WI38 (cell line): ENCODE data around the gene PPP2R5C.

ENCODE experiments used
- H3K4me3 ChIP-seq: 2 replicates; pipeline ENCODE4 v1.5.1; 2011; ENCODE audit warnings: low read depth, mild to moderate bottlenecking, control low read depth, low read length
- TF ChIP-seq, protein P1 (sequence below): IDR thresholded peaks from 2 replicates; pipeline ENCODE4 v1.5.1; 2012; ENCODE audit warnings: low read depth, mild to moderate bottlenecking, control low read depth, low read length

PPP2R5C gene

DNA sequence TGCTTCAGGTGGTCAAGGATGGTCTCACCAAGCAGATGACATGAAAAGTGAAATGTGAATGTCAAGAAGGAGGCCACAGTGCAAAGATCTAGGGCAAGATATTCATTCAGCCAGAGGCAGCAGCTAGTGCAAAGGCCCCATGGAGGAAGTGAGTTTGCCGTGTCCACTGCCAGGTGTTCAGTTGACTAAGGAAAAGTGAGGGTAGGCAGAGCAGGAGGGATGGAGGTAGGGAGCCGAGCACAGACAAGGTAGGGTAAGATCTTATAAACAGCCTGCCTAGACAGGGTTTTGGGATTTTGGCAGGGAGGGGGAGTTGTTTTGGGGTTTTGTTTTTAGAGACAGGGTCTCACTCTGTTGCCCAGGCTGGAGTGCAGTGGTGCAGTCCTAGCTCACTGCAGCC lies 11.9 kb downstream of the PPP2R5C start:
- TF ChIP-seq, protein P1, sequence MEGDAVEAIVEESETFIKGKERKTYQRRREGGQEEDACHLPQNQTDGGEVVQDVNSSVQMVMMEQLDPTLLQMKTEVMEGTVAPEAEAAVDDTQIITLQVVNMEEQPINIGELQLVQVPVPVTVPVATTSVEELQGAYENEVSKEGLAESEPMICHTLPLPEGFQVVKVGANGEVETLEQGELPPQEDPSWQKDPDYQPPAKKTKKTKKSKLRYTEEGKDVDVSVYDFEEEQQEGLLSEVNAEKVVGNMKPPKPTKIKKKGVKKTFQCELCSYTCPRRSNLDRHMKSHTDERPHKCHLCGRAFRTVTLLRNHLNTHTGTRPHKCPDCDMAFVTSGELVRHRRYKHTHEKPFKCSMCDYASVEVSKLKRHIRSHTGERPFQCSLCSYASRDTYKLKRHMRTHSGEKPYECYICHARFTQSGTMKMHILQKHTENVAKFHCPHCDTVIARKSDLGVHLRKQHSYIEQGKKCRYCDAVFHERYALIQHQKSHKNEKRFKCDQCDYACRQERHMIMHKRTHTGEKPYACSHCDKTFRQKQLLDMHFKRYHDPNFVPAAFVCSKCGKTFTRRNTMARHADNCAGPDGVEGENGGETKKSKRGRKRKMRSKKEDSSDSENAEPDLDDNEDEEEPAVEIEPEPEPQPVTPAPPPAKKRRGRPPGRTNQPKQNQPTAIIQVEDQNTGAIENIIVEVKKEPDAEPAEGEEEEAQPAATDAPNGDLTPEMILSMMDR = no peak
- H3K4me3 ChIP-seq = no peak overlapping the region

DNA sequence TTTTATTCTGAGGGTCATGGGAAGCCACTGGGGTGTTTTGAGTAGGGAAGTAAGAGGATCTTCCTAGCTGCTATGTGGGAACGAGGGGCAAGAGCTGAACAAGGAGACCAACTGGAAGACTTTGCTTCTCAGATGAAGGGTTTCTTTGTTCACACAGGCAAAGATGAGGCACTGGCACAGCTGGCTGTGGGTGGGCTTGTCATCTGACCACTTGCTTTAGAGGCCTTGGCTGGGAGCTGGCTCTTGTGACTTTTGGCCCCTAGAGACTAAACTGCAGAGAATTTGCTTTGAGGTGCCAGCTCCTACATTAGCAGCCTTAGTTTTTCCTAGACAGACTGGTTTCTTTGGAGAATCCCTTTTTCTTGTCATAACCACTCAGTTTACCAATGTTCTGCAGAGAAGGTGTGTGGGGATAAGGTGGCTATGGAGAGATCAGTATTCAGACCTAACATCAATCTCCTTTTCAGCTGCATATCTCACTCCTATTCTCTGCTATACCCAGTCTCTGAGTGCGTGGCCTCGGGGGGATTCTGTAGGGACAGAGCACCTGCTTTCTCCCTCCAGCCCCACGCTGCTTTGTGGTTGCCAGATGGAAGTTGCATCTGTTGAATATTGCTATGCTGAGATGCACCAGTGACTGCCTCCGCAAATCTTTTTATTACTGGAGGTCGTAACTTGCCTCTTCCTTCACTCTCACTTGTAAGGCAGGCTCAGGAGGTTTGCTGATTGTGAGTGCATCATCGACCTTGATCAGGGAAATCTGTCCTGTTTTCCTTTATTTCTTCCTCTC lies 12.7 kb downstream of the PPP2R5C start:
- no peak overlapping the region for H3K4me3 ChIP-seq
- TF ChIP-seq, protein P1 = no peak

DNA sequence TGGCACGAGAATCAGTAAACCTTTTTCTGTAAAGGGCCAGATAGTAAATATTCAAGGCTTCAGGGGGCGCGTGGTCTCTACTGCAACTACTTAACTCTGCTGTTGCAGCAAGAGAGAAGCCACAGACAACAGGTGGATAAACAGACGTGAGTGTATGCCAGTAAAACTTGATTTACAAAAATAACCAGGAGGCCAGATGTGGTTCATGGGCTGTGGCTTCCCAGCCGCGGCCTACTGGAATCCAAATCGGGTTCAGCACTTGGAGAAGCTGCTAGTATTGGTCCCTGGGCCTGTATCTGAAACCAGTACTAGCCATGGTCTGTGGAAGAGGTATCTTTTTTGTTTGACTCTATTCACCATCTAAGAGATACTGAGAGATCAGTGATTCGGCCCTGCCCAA lies 13.3 kb downstream of the PPP2R5C start:
- TF ChIP-seq, protein P1 = no peak
- H3K4me3 ChIP-seq = no peak overlapping the region

DNA sequence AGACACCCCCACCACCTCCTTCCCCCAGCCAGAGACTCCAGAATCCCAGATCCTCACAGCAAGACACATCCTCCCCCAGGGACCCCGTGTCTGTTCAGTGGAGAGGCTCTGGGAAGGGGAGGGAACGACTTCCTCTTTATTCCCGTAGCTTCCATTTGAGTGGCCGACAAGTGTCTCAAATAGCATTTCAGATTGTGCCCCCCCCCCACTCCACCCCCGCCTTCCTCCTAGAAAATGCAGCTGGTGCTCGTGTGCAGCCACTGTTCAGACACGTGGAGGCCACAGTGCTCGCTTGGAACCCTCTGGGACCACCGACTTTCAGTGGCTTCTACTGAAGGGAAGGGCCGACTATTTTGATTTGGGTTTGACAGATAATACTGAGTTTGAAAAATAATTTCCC lies 14.3 kb downstream of the PPP2R5C start:
- H3K4me3 ChIP-seq = no peak overlapping the region
- TF ChIP-seq, protein P1 = no peak

DNA sequence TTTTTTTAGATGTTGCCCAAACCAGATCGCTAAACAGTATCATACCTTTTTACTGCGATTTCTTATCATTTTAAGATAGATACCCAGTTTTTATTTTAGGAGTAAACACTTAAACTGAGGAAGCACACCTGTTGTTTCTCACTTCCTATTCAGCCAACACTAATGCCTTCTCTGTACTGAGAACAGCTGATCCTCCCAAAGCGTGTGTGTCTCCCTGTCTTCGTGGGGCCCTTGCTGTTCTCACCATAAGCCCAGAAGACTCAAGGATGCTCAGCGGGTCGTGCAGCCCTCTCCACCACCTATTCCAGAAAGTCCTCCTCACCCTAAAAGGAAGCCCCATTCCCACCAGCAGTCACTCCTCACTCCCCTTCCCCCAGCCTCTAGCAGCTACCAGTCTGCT lies 14.8 kb downstream of the PPP2R5C start:
- no peak overlapping the region for H3K4me3 ChIP-seq
- TF ChIP-seq, protein P1 = no peak

DNA sequence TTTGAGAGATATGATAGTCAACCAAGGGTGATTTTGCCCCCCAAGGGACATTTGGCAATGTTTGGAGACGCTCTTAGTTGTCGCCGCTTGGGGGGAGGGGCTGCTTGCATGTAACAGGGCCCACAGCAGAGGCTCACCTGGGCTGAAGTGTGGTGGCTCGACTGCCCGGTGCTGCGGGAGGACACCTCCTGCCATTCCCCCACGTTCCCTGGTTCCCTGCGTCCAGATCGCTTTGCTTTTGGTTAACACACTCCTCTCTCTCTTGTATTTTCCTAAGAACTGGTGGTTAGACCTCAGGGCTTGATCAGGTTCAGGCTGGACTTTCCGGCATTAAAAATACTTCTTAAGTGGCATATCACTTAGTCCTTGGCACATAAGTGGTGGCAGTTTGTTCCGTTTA lies 18.9 kb downstream of the PPP2R5C start:
- H3K4me3 ChIP-seq = no peak overlapping the region
- TF ChIP-seq, protein P1 = no peak

DNA sequence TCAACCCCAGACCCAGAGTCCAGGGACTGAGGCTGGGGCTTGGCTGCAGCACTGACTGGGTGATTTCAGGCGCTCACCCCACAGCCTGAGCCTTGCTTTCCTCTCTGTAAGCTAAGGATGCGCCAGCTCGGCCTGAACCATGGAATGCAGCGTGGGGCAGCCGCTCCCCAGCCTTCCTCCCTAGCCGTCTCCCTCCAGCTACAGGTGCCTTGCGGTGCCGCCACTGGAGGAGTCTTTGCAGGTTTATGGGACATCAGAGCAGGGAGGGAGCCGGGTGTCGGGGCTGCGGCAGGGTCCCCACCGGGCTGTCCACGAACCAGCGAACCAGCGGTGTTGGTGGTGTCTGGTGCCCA lies 19.4 kb downstream of the PPP2R5C start:
- TF ChIP-seq, protein P1 = no peak
- no peak overlapping the region for H3K4me3 ChIP-seq
